HepG2 (cell line): ENCODE measurements around the gene WASHC3. TPM values are rescaled to one million over a fixed set of nuclear protein-coding genes. Genes with fewer than 3 reads are reported as not detected.
"Not testable (repeated sequence)": the region's sequence is repeated elsewhere in the genome, so short reads cannot be mapped to it uniquely, and the experiment has no call there.

Source experiments
- ATAC-seq: fragments of 200-7000 bp; cut with Tn5 transposase; 3 replicates; pipeline ENCODE4 v1.9.1; 2020; ENCODE audit warnings: mild to moderate bottlenecking, moderate library complexity
- BruUV-seq: library from RNA; stranded (reverse); fragments of 400-500 nt; replicated peaks from 2 replicates; lab custom pipeline; 2021; lab: Mats Ljungman, UMichigan
- CTCF ChIA-PET: fragments of 300-600 bp; formaldehyde crosslinking; extraction: SDS; loops from one replicate; lab custom pipeline; 2021; ENCODE audit warnings: low total read pairs, inconsistent platforms, low intra/inter-chr PET ratio; lab: Yijun Ruan, JAX
- POLR2A ChIA-PET: fragments of 350-600 bp; sonication (Branson Sonifier 250); formaldehyde crosslinking; loops from one replicate; lab custom pipeline; 2020; ENCODE audit warnings: antibody characterized with exemption, inconsistent platforms; lab: Yijun Ruan, JAX
- DNase-seq: peaks from one replicate; pipeline ENCODE4 v3.0.0-alpha.2; 2015; ENCODE audit warnings: low spot score
- FAIRE-seq: peaks from 3 replicates; lab custom pipeline; 2011; peaks lifted over from hg19 to GRCh38; lab: Jason Lieb, UNC
- H2AFZ ChIP-seq: one replicate; pipeline ENCODE4 v1.6.1; 2011; ENCODE audit warnings: low read length, inconsistent platforms
- H3K27ac ChIP-seq: fragments of 300-600 bp; 3 replicates; pipeline ENCODE4 v1.8.0; 2011; ENCODE audit warnings: mixed run types, mild to moderate bottlenecking, mixed read lengths, low read length, inconsistent platforms; ENCODE audit not compliant: insufficient read depth; ENCODE audit errors: extremely low read length
- H3K27me3 ChIP-seq, 2 experiments: fragments of 200-600 bp in 1 of 2; 2 replicates in 1 of 2; 3 replicates in 1 of 2; pipeline versions ENCODE4 v1.6.0 to v1.8.0; 2011; ENCODE audit warnings: low read length in 2 of 2, mild to moderate bottlenecking in 2 of 2, moderate library complexity in 2 of 2, inconsistent platforms in 1 of 2; ENCODE audit not compliant: insufficient read depth in 2 of 2, control insufficient read depth in 1 of 2
- H3K36me3 ChIP-seq, 2 experiments: fragments of 200-600 bp in 1 of 2; replicated peaks in 1 of 2; 2 replicates in 1 of 2; 3 replicates in 1 of 2; pipeline versions ENCODE4 v1.5.1 to v1.8.0; 2011; ENCODE audit warnings: low read length in 2 of 2, inconsistent platforms in 1 of 2; ENCODE audit not compliant: insufficient read depth in 2 of 2, control insufficient read depth in 1 of 2
- H3K4me1 ChIP-seq: 2 replicates; pipeline ENCODE4 v1.5.1; 2012; ENCODE audit warnings: low read length, inconsistent platforms; ENCODE audit not compliant: insufficient read depth
- H3K4me2 ChIP-seq: 2 replicates; pipeline ENCODE4 v1.6.0; 2011; ENCODE audit warnings: low read depth, low read length, inconsistent platforms
- H3K4me3 ChIP-seq, 3 experiments: fragments of 200-600 bp in 1 of 3; sonication (generic), shearing (Covaris generic) in 1 of 3; replicated peaks in 1 of 3; 2 replicates each; pipeline ENCODE4 v1.5.1; 2011 to 2016; ENCODE audit warnings: low read length in 3 of 3, inconsistent platforms in 2 of 3, low read depth in 2 of 3, mild to moderate bottlenecking in 2 of 3, control low read depth in 1 of 3, mixed read lengths in 1 of 3; ENCODE audit not compliant: insufficient read depth in 1 of 3
- H3K79me2 ChIP-seq: one replicate; pipeline ENCODE4 v1.6.1; 2011; ENCODE audit warnings: low read length, inconsistent platforms; ENCODE audit not compliant: insufficient read depth
- H3K9ac ChIP-seq: 2 replicates; pipeline ENCODE4 v1.6.0; 2011; ENCODE audit warnings: mild to moderate bottlenecking, low read depth, low read length, inconsistent platforms; ENCODE audit not compliant: insufficient read depth
- H3K9me3 ChIP-seq: 2 replicates; pipeline ENCODE4 v1.5.1; 2012; ENCODE audit warnings: mild to moderate bottlenecking, low read length
- H4K20me1 ChIP-seq: 2 replicates; pipeline ENCODE4 v1.6.0; 2011; ENCODE audit warnings: inconsistent platforms, mild to moderate bottlenecking, low read length, moderate library complexity; ENCODE audit not compliant: insufficient read depth
- RNF2 ChIP-seq: fragments of 450-650 bp; conservative IDR thresholded peaks from 2 replicates; pipeline ENCODE4 v1.6.1; 2016; ENCODE audit warnings: low read depth
- SIX4 ChIP-seq: sonication (generic); formaldehyde crosslinking; IDR thresholded peaks from 2 replicates; pipeline ENCODE4 v1.4.0; 2020; ENCODE audit warnings: missing genetic modification reagents
- U2AF2 ChIP-seq: fragments of 200-400 bp; formaldehyde crosslinking; IDR thresholded peaks from 2 replicates; pipeline ENCODE4 v1.6.1; 2017; ENCODE audit warnings: low read depth, mild to moderate bottlenecking, low read length
- ZNF235 ChIP-seq: sonication (generic); formaldehyde crosslinking; IDR thresholded peaks from 2 replicates; pipeline ENCODE4 v1.8.1; 2023; ENCODE audit warnings: mild to moderate bottlenecking, missing genetic modification reagents, borderline replicate concordance
- WGBS: methylation state at CpG from one replicate; pipeline ENCODE4 v1.1.6; 2017; ENCODE audit warnings: low lambda C conversion rate; 5-methylcytosine and 5-hydroxymethylcytosine counted together
- in situ Hi-C: cut with HindIII; loops from 2 replicates; pipeline ENCODE4 v1.10.0; 2017; ENCODE audit warnings: low pct_unique_long_range_greater_than_20kb; ENCODE audit not compliant: extremely low pct_ligation_motif_present
- intact Hi-C: fragments of 100-400 bp; cut with micrococcal nuclease; formaldehyde crosslinking; loops from one replicate; pipeline ENCODE4 v1.10.0; 2022; ENCODE audit not compliant: unreplicated experiment
- polyA plus RNA-seq, 8 experiments: library from polyadenylated mRNA; depleted of rRNA in 3 of 8; stranded (reverse) in 7 of 8; unstranded in 1 of 8; fragments of >200 nt; fragmentation: Illumina TruSeq in 4 of 8; extraction: Trizol in 4 of 8; gene quantifications; 2 replicates each; pipeline versions ENCODE4 v1.2.1 to v1.2.3, GENCODE V29; 2011 to 2016; ENCODE audit warnings: low read depth in 4 of 8, missing spikeins in 1 of 8, mixed read lengths in 1 of 8; ENCODE audit not compliant: insufficient read depth in 1 of 8
- total RNA-seq, 5 experiments: library from RNA; depleted of rRNA; stranded (reverse); fragments of >200 nt; fragmentation: Illumina TruSeq; extraction: Trizol; gene quantifications; 2 replicates each; pipeline ENCODE4 v1.2.3, GENCODE V29; 2016; ENCODE audit warnings: low read depth in 1 of 5
- TF ChIP-seq, protein P1 (sequence below): sonication (generic); formaldehyde crosslinking; IDR thresholded peaks from 2 replicates; pipeline ENCODE4 v1.5.0; 2020; ENCODE audit warnings: mild to moderate bottlenecking, low read depth, missing genetic modification reagents, borderline replicate concordance
- TF ChIP-seq, protein P2 (sequence below): sonication (generic); formaldehyde crosslinking; IDR thresholded peaks from 2 replicates; pipeline ENCODE4 v1.5.0; 2020; ENCODE audit warnings: missing genetic modification reagents

Gene WASHC3
- total and polyA plus RNA-seq, 2 of the 13 experiments (the other 11 are each of a cell fraction or from before 2014, with no cell fraction given): 32.7 to 47.3 TPM

DNA sequence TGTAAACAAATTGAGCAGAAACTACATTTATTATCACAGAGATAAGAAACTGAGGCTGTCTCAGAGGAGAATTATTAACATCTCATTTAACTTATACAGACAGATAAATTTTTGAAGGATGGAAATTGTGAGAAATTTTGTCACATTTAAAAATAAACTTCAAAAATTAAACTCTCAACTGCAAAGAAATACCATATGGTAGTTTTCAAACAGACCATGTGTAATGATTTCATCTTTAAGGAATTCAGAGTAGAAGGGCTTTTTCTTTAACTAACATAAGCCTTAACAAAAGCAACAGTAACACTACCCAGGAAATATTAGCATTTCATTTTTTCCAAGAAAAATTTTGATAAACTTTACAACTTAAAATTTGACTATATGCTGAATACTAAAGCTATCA lies 31.5 kb upstream of the WASHC3 start:
- Histone ChIP-seq H3K79me2 (no peaks in the 10 kb centered on the region), H4K20me1 (no peaks in the 10 kb centered on the region), H3K4me1 (no peaks in the 10 kb centered on the region), H2AFZ (no peak overlapping the region), H3K4me2 (no peak overlapping the region), H3K4me3 (no peak overlapping the region), H3K36me3 (peaks cover 1 to 14% of the 10 kb centered on the region in 2 experiments; a peak in 4 of 5 replicates), H3K9me3 (no peaks in the 10 kb centered on the region), H3K27me3 (no peaks in the 10 kb centered on the region), H3K9ac (no peak overlapping the region)
- in situ Hi-C loops: no loop called here
- DNase-seq: no peak
- ChIA-PET POLR2A (interaction anchor here (1.3 kb wide), 1 partner anchor 31 kb away, joined by 3 read pairs; the partner anchor contains the start of gene WASHC3), CTCF (no interaction called here)
- ATAC-seq: no peak
- BruUV-seq: no TSS peak
- TF ChIP-seq, protein P1, sequence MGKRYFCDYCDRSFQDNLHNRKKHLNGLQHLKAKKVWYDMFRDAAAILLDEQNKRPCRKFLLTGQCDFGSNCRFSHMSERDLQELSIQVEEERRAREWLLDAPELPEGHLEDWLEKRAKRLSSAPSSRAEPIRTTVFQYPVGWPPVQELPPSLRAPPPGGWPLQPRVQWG (CRISPR knock-in tag): no peak
- TF ChIP-seq, protein P2, sequence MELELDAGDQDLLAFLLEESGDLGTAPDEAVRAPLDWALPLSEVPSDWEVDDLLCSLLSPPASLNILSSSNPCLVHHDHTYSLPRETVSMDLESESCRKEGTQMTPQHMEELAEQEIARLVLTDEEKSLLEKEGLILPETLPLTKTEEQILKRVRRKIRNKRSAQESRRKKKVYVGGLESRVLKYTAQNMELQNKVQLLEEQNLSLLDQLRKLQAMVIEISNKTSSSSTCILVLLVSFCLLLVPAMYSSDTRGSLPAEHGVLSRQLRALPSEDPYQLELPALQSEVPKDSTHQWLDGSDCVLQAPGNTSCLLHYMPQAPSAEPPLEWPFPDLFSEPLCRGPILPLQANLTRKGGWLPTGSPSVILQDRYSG: no peak
- no peak for TF ChIP-seq RNF2
- no peak for TF ChIP-seq SIX4
- TF ChIP-seq ZNF235: no peak
- no peak for TF ChIP-seq U2AF2
- TF ChIP-seq, all 625 proteins: peak for 0
- FAIRE-seq: no peak
- intact Hi-C loops: loop anchor here (10.0 kb wide), 3 partner anchors 149 to 671 kb away; partner anchors contain the start of gene IGF1
- H3K27ac ChIP-seq: no peak overlapping the region

DNA sequence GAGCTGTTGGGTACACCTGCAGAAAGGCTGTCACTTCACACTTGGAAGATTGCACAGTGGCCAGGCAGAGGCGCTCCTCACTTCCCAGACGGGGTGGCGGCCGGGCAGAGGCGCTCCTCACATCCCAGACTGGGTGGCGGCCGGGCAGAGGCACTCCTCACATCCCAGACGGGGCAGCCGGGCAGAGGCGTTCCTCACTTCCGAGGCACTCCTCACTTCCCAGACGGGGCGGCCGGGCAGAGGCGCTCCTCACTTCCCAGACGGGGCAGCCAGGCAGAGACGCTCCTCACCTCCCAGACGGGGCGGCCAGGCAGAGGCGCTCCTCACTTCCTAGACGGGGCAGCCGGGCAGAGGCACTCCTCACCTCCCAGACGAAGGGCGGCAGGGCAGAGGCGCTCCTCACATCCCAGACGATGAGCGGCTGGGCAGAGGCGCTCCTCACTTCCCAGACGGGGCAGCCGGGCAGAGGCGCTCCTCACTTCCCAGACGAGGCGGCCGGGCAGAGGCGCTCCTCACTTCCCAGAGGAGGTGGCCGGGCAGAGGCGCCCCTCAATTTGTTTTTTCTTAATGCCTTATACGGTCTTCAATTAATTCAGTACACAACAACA lies 27.5 kb upstream of the WASHC3 start:
- POLR2A ChIA-PET: not testable (repeated sequence)

More for the DNA sequence above, 27.5 kb upstream of the WASHC3 start:
- H2AFZ ChIP-seq, H3K4me3 ChIP-seq, CTCF ChIA-PET, in situ Hi-C loops, H3K4me2 ChIP-seq, H3K4me1 ChIP-seq, H3K9ac ChIP-seq, H3K27me3 ChIP-seq, FAIRE-seq, DNase-seq, ATAC-seq, H4K20me1 ChIP-seq, intact Hi-C loops, H3K79me2 ChIP-seq, H3K9me3 ChIP-seq, BruUV-seq, H3K27ac ChIP-seq: not testable (repeated sequence)
- H3K36me3 ChIP-seq: peaks cover 4 to 12% of the 10 kb centered on the region in 2 experiments
- WGBS: 97% methylated on average over 26 of the region's 38 CpGs
